Body of pancreas (tissue), 4 donors: ENCODE results near the gene NGDN. TPM values are rescaled to one million over a fixed set of nuclear protein-coding genes. Genes with fewer than 3 reads are reported as not detected.

Source experiments
- ATAC-seq: fragments of 150-250 bp; one replicate; pipeline ENCODE4 v1.9.1; 2016
- DNase-seq, 4 donors: peaks; one replicate each; pipeline ENCODE4 v3.0.0-alpha.2; 2019
- H3K27ac ChIP-seq, 4 donors: fragments of 200-600 bp; sonication (generic); 1 replicate in 3 of 4; 2 replicates in 1 of 4; pipeline versions ENCODE4 v1.5.1 to v1.6.1; 2016 to 2019; ENCODE audit warnings: mild to moderate bottlenecking in 1 of 4, mixed read lengths in 1 of 4, moderate library complexity in 1 of 4
- H3K27me3 ChIP-seq, 2 donors: fragments of 200-600 bp; sonication (generic); one replicate each; pipeline ENCODE4 v1.6.0; 2016; ENCODE audit warnings: mild to moderate bottlenecking in 1 of 2
- H3K36me3 ChIP-seq, 2 donors: fragments of 200-600 bp; sonication (generic); replicated peaks in 1 of 2; 2 replicates each; pipeline ENCODE4 v1.5.1; 2016; ENCODE audit warnings: low read depth in 2 of 2; ENCODE audit not compliant: insufficient read depth in 1 of 2
- H3K4me1 ChIP-seq: fragments of 200-600 bp; sonication (generic); one replicate; pipeline ENCODE4 v1.6.0; 2016
- H3K4me3 ChIP-seq, 2 donors: fragments of 200-600 bp; sonication (generic); 1 replicate in 1 of 2; 2 replicates in 1 of 2; pipeline ENCODE4 v1.5.1; 2016 to 2019
- H3K9me3 ChIP-seq, 3 donors: fragments of 200-600 bp; sonication (generic); 1 replicate in 2 of 3; 2 replicates in 1 of 3; pipeline ENCODE4 v1.5.1; 2016
- CTCF ChIP-seq, 7 experiments: fragments of 450-650 bp in 4 of 7; fragments of 200-600 bp in 3 of 7; sonication (generic) in 3 of 7; IDR thresholded peaks; one replicate each; pipeline ENCODE4 v1.5.1; 2016 to 2019; ENCODE audit warnings: antibody characterized with exemption in 7 of 7
- POLR2A ChIP-seq, 3 donors: fragments of 450-650 bp; IDR thresholded peaks; one replicate each; pipeline ENCODE4 v1.6.1; 2016; ENCODE audit warnings: antibody characterized with exemption in 3 of 3, mild to moderate bottlenecking in 2 of 3
- WGBS, 2 donors: methylation state at CpG; one replicate each; pipeline ENCODE4 v1.1.5; 2017; 5-methylcytosine and 5-hydroxymethylcytosine counted together
- intact Hi-C: fragments of 100-400 bp; cut with DNase I; formaldehyde crosslinking; loops from one replicate; pipeline ENCODE4 v1.15.1; 2023
- total RNA-seq, 2 donors: library from RNA; depleted of rRNA; stranded (reverse); fragments of >200 nt; gene quantifications; one replicate each; pipeline ENCODE4 v1.1.0, GENCODE V29; 2016

The NGDN gene
- total RNA-seq, 2 donors from 2014 or later: 29.0 to 31.6 TPM

GRCh38 chr14:23494223-23494622 lies 24.7 kb downstream of the NGDN start:
- Histone ChIP-seq H3K9me3 (no peaks in the 10 kb centered on the region), H3K4me3 (no peak overlapping the region), H3K4me1 (no peaks in the 10 kb centered on the region), H3K27me3 (no peaks in the 10 kb centered on the region), H3K36me3 (no peaks in the 10 kb centered on the region), H3K27ac (no peak overlapping the region)
- WGBS, 2 donors: 47 to 55% methylated on average over 2 of the region's 2 CpGs
- intact Hi-C loops: no loop called here
- DNase-seq (no peak), ATAC-seq (no peak)
- TF ChIP-seq CTCF (IDR thresholded peaks at IDR 0.05) (no peak), POLR2A (IDR thresholded peaks at IDR 0.05) (no peak)

DNA sequence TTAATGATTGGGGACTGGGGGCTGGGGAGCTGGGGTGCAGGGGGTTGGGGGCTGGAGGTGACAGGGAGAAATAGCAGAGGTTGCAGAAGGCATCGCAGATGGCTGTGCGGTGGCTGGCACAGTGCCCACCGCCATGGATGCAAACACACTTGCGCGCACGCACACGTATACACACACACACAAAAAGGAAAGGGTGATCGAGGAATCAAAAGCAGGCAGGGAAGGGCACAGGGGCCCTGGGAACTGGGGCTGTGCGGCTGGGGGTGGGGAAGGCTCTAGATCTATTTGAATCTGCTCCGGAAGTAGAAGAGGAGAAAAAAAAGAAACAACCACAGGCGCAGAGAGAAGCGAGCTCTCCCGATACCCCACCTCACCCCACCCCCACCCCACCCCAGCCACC lies 42.7 kb downstream of the NGDN start:
- H3K4me3 ChIP-seq: no peak overlapping the region
- TF ChIP-seq CTCF (IDR thresholded peaks at IDR 0.05) (no peak), POLR2A (IDR thresholded peaks at IDR 0.05) (no peak)
- ATAC-seq: no peak
- H3K9me3 ChIP-seq: no peaks in the 10 kb centered on the region
- intact Hi-C loops: no loop called here
- 57 to 66% methylated on average over 13 of the region's 13 CpGs for WGBS, 2 donors
- no peaks in the 10 kb centered on the region for H3K36me3 ChIP-seq
- H3K4me1 ChIP-seq: no peaks in the 10 kb centered on the region
- DNase-seq: no peak
- no peak overlapping the region for H3K27ac ChIP-seq
- H3K27me3 ChIP-seq: no peaks in the 10 kb centered on the region

GRCh38 chr14:23513005-23513817 lies 43.7 kb downstream of the NGDN start:
- intact Hi-C loops: no loop called here
- Histone ChIP-seq H3K27me3 (no peaks in the 10 kb centered on the region), H3K27ac (no peak overlapping the region), H3K9me3 (no peaks in the 10 kb centered on the region), H3K4me1 (no peaks in the 10 kb centered on the region), H3K36me3 (no peaks in the 10 kb centered on the region), H3K4me3 (no peak overlapping the region)
- no peak for TF ChIP-seq POLR2A (IDR thresholded peaks at IDR 0.05)
- no peak for TF ChIP-seq CTCF (IDR thresholded peaks at IDR 0.05)
- DNase-seq (no peak), ATAC-seq (peak; percentile 33)
- WGBS, 2 donors: 81 to 86% methylated on average over 20 to 24 of the region's 25 CpGs

- Histone ChIP-seq H3K4me3 (no peak overlapping the region), H3K27me3 (no peaks in the 10 kb centered on the region), H3K27ac (no peak overlapping the region), H3K4me1 (no peaks in the 10 kb centered on the region), H3K9me3 (no peaks in the 10 kb centered on the region), H3K36me3 (no peaks in the 10 kb centered on the region)
- ATAC-seq (no peak), DNase-seq (no peak)
- WGBS, 2 donors: 84 to 90% methylated on average over 8 of the region's 8 CpGs
- intact Hi-C loops: no loop called here
- TF ChIP-seq POLR2A (IDR thresholded peaks at IDR 0.05) (no peak), CTCF (IDR thresholded peaks at IDR 0.05) (no peak)
Observed at GRCh38 chr14:23513818-23514643, 44.5 kb downstream of the NGDN start.
